Neural progenitor cell (in vitro differentiated cells): ENCODE measurements around the gene ACVR1. TPM values are rescaled to one million over a fixed set of nuclear protein-coding genes. Genes with fewer than 3 reads are reported as not detected.

ENCODE experiments used
- DNase-seq: peaks from one replicate; pipeline ENCODE4 v3.0.0-alpha.2; 2016; ENCODE audit warnings: low spot score
- H2AFZ ChIP-seq: fragments of 200-600 bp; sonication (generic); replicated peaks from 2 replicates; pipeline ENCODE4 v1.6.1; 2016; ENCODE audit warnings: antibody characterized with exemption
- H3F3A ChIP-seq: fragments of 200-600 bp; sonication (generic); 2 replicates; pipeline ENCODE4 v1.6.1; 2016; ENCODE audit warnings: antibody characterized with exemption, low read depth
- H3K27ac ChIP-seq: fragments of 200-600 bp; sonication (generic); 2 replicates; pipeline ENCODE4 v1.5.1; 2016; ENCODE audit warnings: mild to moderate bottlenecking
- H3K27me3 ChIP-seq: fragments of 200-600 bp; sonication (generic); 2 replicates; pipeline ENCODE4 v1.6.1; 2016; ENCODE audit warnings: mild to moderate bottlenecking, moderate library complexity
- H3K36me3 ChIP-seq: fragments of 200-600 bp; sonication (generic); 2 replicates; pipeline ENCODE4 v1.5.1; 2016
- H3K4me1 ChIP-seq: fragments of 200-600 bp; sonication (generic); 2 replicates; pipeline ENCODE4 v1.6.1; 2016; ENCODE audit warnings: mixed run types
- H3K4me2 ChIP-seq: fragments of 200-600 bp; sonication (generic); 2 replicates; pipeline ENCODE4 v1.6.1; 2016
- H3K4me3 ChIP-seq: fragments of 200-600 bp; sonication (generic); 2 replicates; pipeline ENCODE4 v1.5.1; 2016
- H3K79me2 ChIP-seq: fragments of 200-600 bp; sonication (generic); 2 replicates; pipeline ENCODE4 v1.6.1; 2016; ENCODE audit warnings: low read depth
- H3K9ac ChIP-seq: fragments of 200-600 bp; sonication (generic); 2 replicates; pipeline ENCODE4 v1.6.1; 2016
- H3K9me3 ChIP-seq: fragments of 200-600 bp; sonication (generic); 2 replicates; pipeline ENCODE4 v1.5.1; 2016; ENCODE audit warnings: low read depth
- H4K20me1 ChIP-seq: fragments of 200-600 bp; sonication (generic); 2 replicates; pipeline ENCODE4 v1.6.1; 2016; ENCODE audit warnings: low read depth
- H3K27ac Mint-ChIP-seq: 3 replicates; pipeline ENCODE4 v1.8.0; 2021; ENCODE audit warnings: mixed read lengths
- H3K27me3 Mint-ChIP-seq: 2 replicates; pipeline ENCODE4 v1.8.0; 2022; ENCODE audit warnings: low read depth, mild to moderate bottlenecking, inconsistent platforms, moderate library complexity, mixed read lengths; ENCODE audit not compliant: insufficient read depth
- H3K36me3 Mint-ChIP-seq: 3 replicates; pipeline ENCODE4 v1.8.0; 2021; ENCODE audit warnings: mixed read lengths
- H3K4me1 Mint-ChIP-seq: 3 replicates; pipeline ENCODE4 v1.8.0; 2021; ENCODE audit warnings: mixed read lengths
- H3K4me3 Mint-ChIP-seq: 3 replicates; pipeline ENCODE4 v1.8.0; 2021; ENCODE audit warnings: mild to moderate bottlenecking, moderate library complexity, mixed read lengths
- H3K9me3 Mint-ChIP-seq: 3 replicates; pipeline ENCODE4 v1.8.0; 2020; ENCODE audit warnings: mixed read lengths
- CTCF ChIP-seq: fragments of 200-600 bp; sonication (generic); IDR thresholded peaks from 2 replicates; pipeline ENCODE4 v1.5.1; 2017; ENCODE audit warnings: antibody characterized with exemption, mild to moderate bottlenecking
- EZH2 ChIP-seq: fragments of 200-600 bp; sonication (generic); IDR thresholded peaks from 2 replicates; pipeline ENCODE4 v1.6.1; 2017; ENCODE audit warnings: antibody characterized with exemption, mild to moderate bottlenecking, moderate library complexity
- EZH2phosphoT487 ChIP-seq: fragments of 200-600 bp; sonication (generic); IDR thresholded peaks from 2 replicates; pipeline ENCODE4 v1.6.1; 2017; ENCODE audit warnings: antibody characterized with exemption
- total RNA-seq: library from RNA; depleted of rRNA; stranded (reverse); fragments of >200 nt; gene quantifications from 2 replicates; pipeline ENCODE4 v1.2.3, GENCODE V29; 2015; ENCODE audit warnings: low replicate concordance

Gene ACVR1
- total RNA-seq, 1 donor from 2014 or later, result 14.0 TPM

GRCh38 chr2:157821519-157822131, 54.5 kb downstream of the ACVR1 start:
- H3K36me3 Mint-ChIP-seq, result peaks cover 15% of the 10 kb centered on the region
- Histone ChIP-seq H3K79me2 (peaks cover 6% of the 10 kb centered on the region), H2AFZ (no peak overlapping the region)

GRCh38 chr2:157820193-157820592, 55.9 kb downstream of the ACVR1 start:
- Histone ChIP-seq H3K9ac (no peak overlapping the region), H3K4me3 (no peak overlapping the region), H3K4me1 (no peaks in the 10 kb centered on the region), H3K27me3 (no peaks in the 10 kb centered on the region), H2AFZ (no peak overlapping the region), H4K20me1 (peaks cover 14% of the 10 kb centered on the region), H3F3A (no peaks in the 10 kb centered on the region), H3K79me2 (peaks cover 6% of the 10 kb centered on the region), H3K9me3 (no peaks in the 10 kb centered on the region), H3K4me2 (no peak overlapping the region), H3K27ac (no peak overlapping the region), H3K36me3 (no peaks in the 10 kb centered on the region)
- Mint-ChIP-seq H3K27ac (no peak overlapping the region), H3K9me3 (peaks cover 5% of the 10 kb centered on the region), H3K4me3 (no peak overlapping the region), H3K27me3 (no peaks in the 10 kb centered on the region), H3K4me1 (peaks cover 3% of the 10 kb centered on the region), H3K36me3 (peaks cover 15% of the 10 kb centered on the region)
- TF ChIP-seq CTCF, result no peak
- no peak for TF ChIP-seq EZH2phosphoT487
- no peak for TF ChIP-seq EZH2
- no peak for DNase-seq

More at GRCh38 chr2:157821519-157822131, 54.5 kb downstream of the ACVR1 start:
- H3K36me3 ChIP-seq, result no peaks in the 10 kb centered on the region
- H4K20me1 ChIP-seq, result peaks cover 14% of the 10 kb centered on the region
- H3K9me3 Mint-ChIP-seq, result peaks cover 5% of the 10 kb centered on the region
- H3K27me3 Mint-ChIP-seq, result no peaks in the 10 kb centered on the region
- H3K4me1 Mint-ChIP-seq, result peaks cover 6% of the 10 kb centered on the region
- no peaks in the 10 kb centered on the region for H3K9me3 ChIP-seq
- no peak overlapping the region for H3K4me3 ChIP-seq
- H3K27me3 ChIP-seq, result no peaks in the 10 kb centered on the region
- no peak for DNase-seq
- H3K4me2 ChIP-seq, result no peak overlapping the region
- no peaks in the 10 kb centered on the region for H3F3A ChIP-seq
- H3K27ac ChIP-seq, result no peak overlapping the region
- H3K27ac Mint-ChIP-seq, result no peak overlapping the region
- H3K4me3 Mint-ChIP-seq, result no peak overlapping the region
- H3K9ac ChIP-seq, result no peak overlapping the region
- H3K4me1 ChIP-seq, result no peaks in the 10 kb centered on the region
- TF ChIP-seq EZH2 (no peak), EZH2phosphoT487 (no peak), CTCF (no peak)

- no peaks in the 10 kb centered on the region for H3K4me1 ChIP-seq
- no peak overlapping the region for H2AFZ ChIP-seq
- Mint-ChIP-seq H3K9me3 (peaks cover 5% of the 10 kb centered on the region), H3K27me3 (no peaks in the 10 kb centered on the region), H3K4me1 (peaks cover 3% of the 10 kb centered on the region), H3K27ac (no peak overlapping the region), H3K4me3 (no peak overlapping the region), H3K36me3 (peaks cover 15% of the 10 kb centered on the region)
- peaks cover 14% of the 10 kb centered on the region for H4K20me1 ChIP-seq
- H3F3A ChIP-seq, result no peaks in the 10 kb centered on the region
- no peak overlapping the region for H3K4me2 ChIP-seq
- DNase-seq, result no peak
- no peak overlapping the region for H3K9ac ChIP-seq
- TF ChIP-seq EZH2 (no peak), EZH2phosphoT487 (no peak)
- no peak overlapping the region for H3K4me3 ChIP-seq
- no peak overlapping the region for H3K27ac ChIP-seq
- peaks cover 6% of the 10 kb centered on the region for H3K79me2 ChIP-seq
- no peaks in the 10 kb centered on the region for H3K36me3 ChIP-seq
- H3K27me3 ChIP-seq, result no peaks in the 10 kb centered on the region
- no peaks in the 10 kb centered on the region for H3K9me3 ChIP-seq
Observed at GRCh38 chr2:157819761-157820160, 56.4 kb downstream of the ACVR1 start.

GRCh38 chr2:157818227-157818626, 57.9 kb downstream of the ACVR1 start:
- H3K27ac ChIP-seq, result no peak overlapping the region
- Mint-ChIP-seq H3K4me1 (peaks cover 3% of the 10 kb centered on the region), H3K36me3 (peaks cover 15% of the 10 kb centered on the region), H3K27me3 (no peaks in the 10 kb centered on the region), H3K9me3 (peaks cover 5% of the 10 kb centered on the region), H3K27ac (peak overlapping the region; percentile 62), H3K4me3 (no peak overlapping the region)
- H3K4me2 ChIP-seq, result no peak overlapping the region
- no peak overlapping the region for H2AFZ ChIP-seq
- H3K4me1 ChIP-seq, result no peaks in the 10 kb centered on the region
- no peak overlapping the region for H3K9ac ChIP-seq
- H3K9me3 ChIP-seq, result no peaks in the 10 kb centered on the region
- DNase-seq, result no peak
- H3F3A ChIP-seq, result no peaks in the 10 kb centered on the region
- H3K4me3 ChIP-seq, result no peak overlapping the region
- no peaks in the 10 kb centered on the region for H3K27me3 ChIP-seq
- TF ChIP-seq CTCF, result no peak
- no peak for TF ChIP-seq EZH2phosphoT487
- TF ChIP-seq EZH2, result no peak
- H3K79me2 ChIP-seq, result peaks cover 6% of the 10 kb centered on the region
- H3K36me3 ChIP-seq, result no peaks in the 10 kb centered on the region
- H4K20me1 ChIP-seq, result peaks cover 14% of the 10 kb centered on the region
